GM12878 (cell line): Measurements from ENCODE around the gene VEZF1. TPM values are rescaled to one million over a fixed set of nuclear protein-coding genes. Genes with fewer than 3 reads are reported as not detected.

Experiments used
- ATAC-seq: fragments of 200-7000 bp; cut with Tn5 transposase; 3 replicates; pipeline ENCODE4 v1.9.1; 2020; ENCODE audit warnings: mild to moderate bottlenecking, moderate library complexity
- BruUV-seq: library from RNA; stranded (reverse); fragments of 400-500 nt; replicated peaks from 2 replicates; lab custom pipeline; 2021; lab: Mats Ljungman, UMichigan
- CTCF ChIA-PET: fragments of 300-600 bp; sonication (Branson Sonifier 250); formaldehyde crosslinking; extraction: SDS; loops from one replicate; lab custom pipeline; 2021; ENCODE audit warnings: inconsistent platforms; lab: Yijun Ruan, JAX
- POLR2A ChIA-PET: fragments of 350-600 bp; formaldehyde crosslinking; extraction: SDS; loops from one replicate; lab custom pipeline; 2021; ENCODE audit warnings: inconsistent platforms; lab: Charles Lee
- RAD21 ChIA-PET: fragments of 300-600 bp; sonication (Branson Sonifier 250); formaldehyde crosslinking; loops from one replicate; lab custom pipeline; 2023; ENCODE audit warnings: antibody characterized with exemption; ENCODE audit not compliant: unreplicated experiment; lab: Charles Lee
- SMC1A ChIA-PET: fragments of 300-600 bp; sonication (Branson Sonifier 250); formaldehyde crosslinking; loops from one replicate; lab custom pipeline; 2023; ENCODE audit not compliant: unreplicated experiment, uncharacterized antibody; lab: Charles Lee
- DNase-seq: peaks from one replicate; pipeline ENCODE4 v3.0.0-alpha.2; 2011; ENCODE audit warnings: low read depth, low spot score
- FAIRE-seq: peaks from 3 replicates; lab custom pipeline; 2011; peaks lifted over from hg19 to GRCh38; lab: Jason Lieb, UNC
- H2AFZ ChIP-seq: 2 replicates; pipeline ENCODE4 v1.6.0; 2011; ENCODE audit warnings: low read depth, low read length, control low read depth; ENCODE audit not compliant: control insufficient read depth
- H3K27ac ChIP-seq: 2 replicates; pipeline ENCODE4 v1.5.1; 2011; ENCODE audit warnings: control low read depth; ENCODE audit not compliant: control insufficient read depth, insufficient read depth
- H3K27me3 ChIP-seq, 2 experiments: replicated peaks in 1 of 2; 2 replicates each; pipeline versions ENCODE4 v1.6.0 to v1.6.1; 2011; ENCODE audit warnings: low read length in 1 of 2; ENCODE audit not compliant: control insufficient read depth in 2 of 2, insufficient read depth in 2 of 2
- H3K36me3 ChIP-seq, 2 experiments: 2 replicates each; pipeline ENCODE4 v1.5.1; 2011; ENCODE audit warnings: low read length in 1 of 2; ENCODE audit not compliant: control insufficient read depth in 2 of 2, insufficient read depth in 2 of 2
- H3K4me1 ChIP-seq: 2 replicates; pipeline ENCODE4 v1.6.1; 2011; ENCODE audit warnings: mild to moderate bottlenecking, low read length, moderate library complexity, mixed read lengths; ENCODE audit not compliant: control insufficient read depth, insufficient read depth
- H3K4me2 ChIP-seq: 2 replicates; pipeline ENCODE4 v1.6.0; 2011; ENCODE audit warnings: control low read depth; ENCODE audit not compliant: control insufficient read depth, insufficient read depth
- H3K4me3 ChIP-seq: fragments of 200-600 bp; sonication (generic); 2 replicates; pipeline ENCODE4 v1.5.1; 2016
- H3K79me2 ChIP-seq: 2 replicates; pipeline ENCODE4 v1.6.0; 2011; ENCODE audit warnings: low read length; ENCODE audit not compliant: control insufficient read depth, insufficient read depth
- H3K9ac ChIP-seq: 2 replicates; pipeline ENCODE4 v1.8.0; 2011; ENCODE audit warnings: low read length, control low read depth, mixed read lengths; ENCODE audit not compliant: control insufficient read depth, insufficient read depth
- H3K9me3 ChIP-seq: replicated peaks from 3 replicates; pipeline ENCODE4 v1.5.1; 2011; ENCODE audit warnings: mild to moderate bottlenecking, low read length; ENCODE audit not compliant: control insufficient read depth, insufficient read depth
- H4K20me1 ChIP-seq: 2 replicates; pipeline ENCODE4 v1.6.0; 2011; ENCODE audit not compliant: control insufficient read depth, insufficient read depth
- BRCA1 ChIP-seq: IDR thresholded peaks from 2 replicates; pipeline ENCODE4 v1.6.1; 2011; ENCODE audit warnings: low read depth, low read length, improper control_type of control experiment
- CBFB ChIP-seq: IDR thresholded peaks from 2 replicates; pipeline ENCODE4 v1.6.1; 2016; ENCODE audit warnings: antibody characterized with exemption, low read depth
- EGR1 ChIP-seq, 2 experiments: IDR thresholded peaks; 1 replicate in 1 of 2; 2 replicates in 1 of 2; pipeline ENCODE4 v1.6.1; 2011 to 2012; ENCODE audit warnings: low read depth in 2 of 2, low read length in 2 of 2, borderline replicate concordance in 1 of 2, mild to moderate bottlenecking in 1 of 2, moderate library complexity in 1 of 2
- FOXK2 ChIP-seq: fragments of 450-650 bp; IDR thresholded peaks from 2 replicates; pipeline ENCODE4 v1.6.1; 2017; ENCODE audit warnings: mild to moderate bottlenecking, moderate library complexity
- GABPA ChIP-seq: IDR thresholded peaks from 2 replicates; pipeline ENCODE4 v1.6.1; 2014; ENCODE audit warnings: antibody characterized with exemption, low read depth, mild to moderate bottlenecking, inconsistent platforms
- HDAC2 ChIP-seq: fragments of 200-600 bp; sonication (generic); IDR thresholded peaks from 2 replicates; pipeline ENCODE4 v1.6.1; 2017
- HDGF ChIP-seq: fragments of 450-650 bp; IDR thresholded peaks from 2 replicates; pipeline ENCODE4 v1.6.1; 2016; ENCODE audit warnings: antibody characterized with exemption
- MTA2 ChIP-seq: fragments of 450-650 bp; IDR thresholded peaks from 2 replicates; pipeline ENCODE4 v1.6.1; 2016; ENCODE audit warnings: low read depth, mild to moderate bottlenecking, moderate library complexity
- RAD51 ChIP-seq: fragments of 450-650 bp; IDR thresholded peaks from 2 replicates; pipeline ENCODE4 v1.6.1; 2016; ENCODE audit warnings: moderate library complexity, mild to moderate bottlenecking, inconsistent platforms
- SMAD1 ChIP-seq: fragments of 450-650 bp; IDR thresholded peaks from 2 replicates; pipeline ENCODE4 v1.6.1; 2018; ENCODE audit warnings: mild to moderate bottlenecking, low read depth; ENCODE audit not compliant: partially characterized antibody
- WRNIP1 ChIP-seq: IDR thresholded peaks from 2 replicates; pipeline ENCODE4 v1.6.1; 2011; ENCODE audit warnings: low read depth, low read length, improper control_type of control experiment, borderline replicate concordance
- YY1 ChIP-seq: IDR thresholded peaks from 2 replicates; pipeline ENCODE4 v1.6.1; 2011; ENCODE audit warnings: low read depth, mild to moderate bottlenecking, low read length
- ZBED1 ChIP-seq: IDR thresholded peaks from 2 replicates; pipeline ENCODE4 v1.6.1; 2016; ENCODE audit warnings: borderline replicate concordance
- WGBS: methylation state at CpG from one replicate; pipeline ENCODE4 v1.1.6; 2016; ENCODE audit warnings: low lambda C conversion rate; ENCODE audit not compliant: insufficient replicate concordance, insufficient coverage; ENCODE audit errors: missing lambda C conversion rate; 5-methylcytosine and 5-hydroxymethylcytosine counted together
- in situ Hi-C: fragments of 300-500 bp; cut with MboI; formaldehyde crosslinking; loops from 9 replicates; pipeline ENCODE4 v1.14.3; 2018; ENCODE audit warnings: mixed read lengths
- intact Hi-C: fragments of 100-400 bp; cut with micrococcal nuclease; formaldehyde crosslinking; loops from one replicate; pipeline ENCODE4 v1.14.2; 2022; ENCODE audit not compliant: unreplicated experiment
- polyA plus RNA-seq, 11 experiments: library from polyadenylated mRNA; depleted of rRNA in 4 of 11; unstranded in 6 of 11; stranded (reverse) in 5 of 11; fragments of >200 nt; fragmentation: Nextera tagmentation in 4 of 11; fragmentation: Illumina TruSeq in 1 of 11; extraction: Ambion mirVana in 4 of 11; extraction: Trizol in 1 of 11; gene quantifications; 1 replicate in 1 of 11; 2 replicates in 10 of 11; pipeline versions ENCODE4 v1.2.1 to v1.2.3, GENCODE V29; 2011 to 2016; ENCODE audit warnings: inconsistent platforms in 2 of 11, missing spikeins in 2 of 11, low read depth in 1 of 11
- total RNA-seq, 4 experiments: library from RNA; depleted of rRNA in 3 of 4; stranded (reverse); fragments of >200 nt in 3 of 4; fragmentation: Illumina TruSeq in 1 of 4; extraction: Trizol in 1 of 4; gene quantifications; 2 replicates each; pipeline versions ENCODE4 v1.2.1 to v1.2.3, GENCODE V29; 2013 to 2021

The VEZF1 gene
- total and polyA plus RNA-seq, 10 of the 15 experiments (the other 5 are each of a cell fraction or from before 2014, with no cell fraction given): 9.5 to 28.2 (median 20.3) TPM

DNA sequence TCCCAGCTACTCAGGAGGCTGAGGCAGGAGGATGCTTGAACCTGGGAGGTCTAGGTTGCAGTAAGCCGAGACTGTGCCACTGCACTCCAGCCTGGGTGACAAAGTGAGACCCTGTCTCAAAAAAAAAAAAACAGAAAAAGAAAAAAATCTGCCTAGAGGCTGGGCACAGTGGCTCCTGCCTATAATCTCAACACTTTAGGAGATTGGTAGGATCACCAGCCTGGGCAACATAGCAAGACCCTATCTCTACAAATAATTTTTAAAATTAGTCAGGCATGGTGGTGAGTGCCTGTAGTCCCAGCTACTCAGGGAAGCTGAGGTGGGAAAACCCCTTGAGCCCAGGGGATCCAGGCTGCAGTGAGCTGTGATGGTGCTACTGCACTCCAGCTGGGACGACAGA is 50.6 kb downstream of the VEZF1 start:
- RAD21 ChIA-PET: interaction anchor here (0.8 to 5.2 kb wide), 9 partner anchors 15 to 79 kb away, joined by 3 to 86 read pairs (median 6); partner anchors contain the start of genes CUEDC1 and SRSF1
- 51% methylated on average over 2 of the region's 2 CpGs for WGBS

More for the DNA sequence above, 50.6 kb downstream of the VEZF1 start:
- ATAC-seq: no peak
- in situ Hi-C loops: no loop called here
- intact Hi-C loops: no loop called here
- ChIA-PET POLR2A (interaction anchor here (0.5 to 5.3 kb wide), 4 partner anchors 12 to 75 kb away, joined by 10 to 51 read pairs (median 30); no protein-coding TSS in a partner anchor), CTCF (interaction anchor here (1.0 to 9.5 kb wide), 6 partner anchors 12 to 63 kb away, joined by 3 to 77 read pairs (median 6); no protein-coding TSS in a partner anchor), SMC1A (interaction anchor here (1.0 to 8.2 kb wide), 6 partner anchors 12 to 49 kb away, joined by 3 to 138 read pairs (median 10); no protein-coding TSS in a partner anchor)
- no peak for FAIRE-seq
- Histone ChIP-seq H3K4me2 (no peak overlapping the region), H3K36me3 (no peaks in the 10 kb centered on the region), H2AFZ (no peak overlapping the region), H3K4me3 (no peak overlapping the region), H4K20me1 (no peaks in the 10 kb centered on the region; the same call in 1 of the 2 replicates), H3K9ac (no peak overlapping the region), H3K27ac (no peak overlapping the region), H3K4me1 (peaks cover 40% of the 10 kb centered on the region), H3K79me2 (no peaks in the 10 kb centered on the region), H3K27me3 (no peaks in the 10 kb centered on the region), H3K9me3 (no peaks in the 10 kb centered on the region)
- DNase-seq: no peak
- TF ChIP-seq EGR1 (IDR thresholded peaks at IDR 0.05; ENCODE audit: borderline replicate concordance in 1 of 2, low read depth in 2 of 2, low read length in 2 of 2): no peak
- TF ChIP-seq ZBED1: no peak
- no peak for TF ChIP-seq FOXK2
- TF ChIP-seq HDAC2: no peak
- no peak for TF ChIP-seq WRNIP1
- TF ChIP-seq CBFB: no peak
- no peak for TF ChIP-seq YY1
- TF ChIP-seq HDGF: no peak
- no peak for TF ChIP-seq MTA2
- no peak for TF ChIP-seq GABPA
- no peak for TF ChIP-seq RAD51
- TF ChIP-seq BRCA1: no peak
- TF ChIP-seq SMAD1: no peak
- BruUV-seq: no TSS peak
